Mesenchymal stem cell (in vitro differentiated cells and primary cell): ENCODE measurements around the gene ADCY3.

ENCODE experiments used
- DNase-seq: peaks from one replicate; pipeline ENCODE4 v3.0.0-alpha.2; 2013
- H2AFZ ChIP-seq: one replicate; pipeline ENCODE4 v1.6.1; 2013; ENCODE audit warnings: low read depth, mild to moderate bottlenecking, control low read depth, inconsistent platforms, low read length, moderate library complexity
- H2AK5ac ChIP-seq: 2 replicates; pipeline ENCODE4 v1.6.1; 2013; ENCODE audit warnings: low read length, moderate library complexity, mild to moderate bottlenecking, inconsistent platforms; ENCODE audit not compliant: severe bottlenecking
- H2BK120ac ChIP-seq: one replicate; pipeline ENCODE4 v1.6.1; 2013; ENCODE audit warnings: low read depth, mild to moderate bottlenecking, inconsistent platforms, low read length, moderate library complexity
- H2BK12ac ChIP-seq, 2 experiments: one replicate each; pipeline ENCODE4 v1.6.1; 2013; ENCODE audit warnings: inconsistent platforms in 2 of 2, low read length in 2 of 2, mild to moderate bottlenecking in 2 of 2, moderate library complexity in 2 of 2, control low read depth in 1 of 2
- H2BK15ac ChIP-seq: one replicate; pipeline ENCODE4 v1.6.1; 2013; ENCODE audit warnings: mild to moderate bottlenecking, low read depth, inconsistent platforms; ENCODE audit not compliant: poor library complexity, severe bottlenecking
- H2BK5ac ChIP-seq: 2 replicates; pipeline ENCODE4 v1.6.1; 2013; ENCODE audit warnings: low read depth, mild to moderate bottlenecking, low read length, control low read depth, inconsistent platforms; ENCODE audit not compliant: poor library complexity, severe bottlenecking
- H3K14ac ChIP-seq, 2 experiments: one replicate each; pipeline ENCODE4 v1.6.1; 2013; ENCODE audit warnings: inconsistent platforms in 2 of 2, low read length in 2 of 2, control low read depth in 1 of 2, mild to moderate bottlenecking in 1 of 2, moderate library complexity in 1 of 2
- H3K18ac ChIP-seq, 2 experiments: one replicate each; pipeline ENCODE4 v1.6.1; 2013; ENCODE audit warnings: inconsistent platforms in 2 of 2, low read length in 2 of 2, control low read depth in 1 of 2, low read depth in 1 of 2, mild to moderate bottlenecking in 1 of 2
- H3K23ac ChIP-seq, 2 experiments: one replicate each; pipeline ENCODE4 v1.6.1; 2013; ENCODE audit warnings: inconsistent platforms in 2 of 2, low read length in 2 of 2, mild to moderate bottlenecking in 2 of 2, moderate library complexity in 2 of 2, control low read depth in 1 of 2
- H3K27ac ChIP-seq: 2 replicates; pipeline ENCODE4 v1.5.1; 2013; ENCODE audit warnings: mild to moderate bottlenecking, moderate library complexity, low read length, control low read depth, inconsistent platforms; ENCODE audit not compliant: poor library complexity, severe bottlenecking
- H3K27me3 ChIP-seq, 2 experiments: 2 replicates each; pipeline versions ENCODE4 v1.6.1 to v1.7.0; 2013; ENCODE audit warnings: low read length in 2 of 2, mild to moderate bottlenecking in 2 of 2, moderate library complexity in 2 of 2, control low read depth in 1 of 2, inconsistent platforms in 1 of 2; ENCODE audit not compliant: control insufficient read depth in 1 of 2, insufficient read depth in 1 of 2
- H3K36me3 ChIP-seq, 2 experiments: 2 replicates each; pipeline versions ENCODE4 v1.6.1 to v1.7.0; 2013; ENCODE audit warnings: low read length in 2 of 2, control low read depth in 1 of 2, inconsistent platforms in 1 of 2, low read depth in 1 of 2, mild to moderate bottlenecking in 1 of 2; ENCODE audit not compliant: insufficient read depth in 2 of 2, control insufficient read depth in 1 of 2
- H3K4ac ChIP-seq, 2 experiments: one replicate each; pipeline ENCODE4 v1.6.1; 2013; ENCODE audit warnings: inconsistent platforms in 2 of 2, low read length in 2 of 2, mild to moderate bottlenecking in 2 of 2, moderate library complexity in 2 of 2, control low read depth in 1 of 2, low read depth in 1 of 2
- H3K4me1 ChIP-seq: 2 replicates; pipeline ENCODE4 v1.6.1; 2013; ENCODE audit warnings: low read depth, low read length, control low read depth; ENCODE audit not compliant: control insufficient read depth, insufficient read depth
- H3K4me2 ChIP-seq: 2 replicates; pipeline ENCODE4 v1.6.1; 2013; ENCODE audit warnings: low read length, mild to moderate bottlenecking, inconsistent platforms; ENCODE audit not compliant: poor library complexity, severe bottlenecking
- H3K4me3 ChIP-seq, 2 experiments: 2 replicates each; pipeline versions ENCODE4 v1.5.1 to v1.7.0; 2013; ENCODE audit warnings: low read length in 2 of 2, mild to moderate bottlenecking in 2 of 2, control low read depth in 1 of 2, low read depth in 1 of 2; ENCODE audit not compliant: insufficient read depth in 1 of 2
- H3K79me1 ChIP-seq: replicated peaks from 2 replicates; pipeline ENCODE4 v1.6.1; 2013; ENCODE audit warnings: mild to moderate bottlenecking, control low read depth, low read length, inconsistent platforms; ENCODE audit not compliant: poor library complexity, severe bottlenecking
- H3K9ac ChIP-seq: 2 replicates; pipeline ENCODE4 v1.7.0; 2013; ENCODE audit warnings: mild to moderate bottlenecking, low read length, moderate library complexity
- H3K9me3 ChIP-seq: 2 replicates; pipeline ENCODE4 v1.7.0; 2013; ENCODE audit warnings: mild to moderate bottlenecking, low read length; ENCODE audit not compliant: control insufficient read depth
- H4K8ac ChIP-seq: one replicate; pipeline ENCODE4 v1.6.1; 2013; ENCODE audit warnings: inconsistent platforms, mild to moderate bottlenecking, low read length, moderate library complexity
- H4K91ac ChIP-seq: one replicate; pipeline ENCODE4 v1.6.1; 2013; ENCODE audit warnings: mild to moderate bottlenecking, low read length, inconsistent platforms
- WGBS: methylation state at CpG from one replicate; pipeline ENCODE4 v1.1.7; 2013; ENCODE audit warnings: mixed read lengths; 5-methylcytosine and 5-hydroxymethylcytosine counted together

Gene ADCY3

GRCh38 chr2:24825883-24826772, 93.9 kb downstream of the ADCY3 start:
- no peaks in the 10 kb centered on the region for H3K9me3 ChIP-seq
- no peaks in the 10 kb centered on the region for H3K27me3 ChIP-seq
- H3K23ac ChIP-seq, result no peak overlapping the region
- peaks cover 20% of the 10 kb centered on the region for H3K79me1 ChIP-seq
- no peak overlapping the region for H2BK12ac ChIP-seq
- H2BK5ac ChIP-seq, result no peak overlapping the region
- peak overlapping the region; percentile 55 for H4K91ac ChIP-seq
- H3K9ac ChIP-seq, result no peak overlapping the region
- peak; percentile 69 for DNase-seq
- H3K36me3 ChIP-seq, result peaks cover 19 to 46% of the 10 kb centered on the region in 2 experiments
- WGBS, result 95% methylated on average over 12 of the region's 14 CpGs
- no peak overlapping the region for H2BK15ac ChIP-seq
- no peak overlapping the region for H2AK5ac ChIP-seq
- no peak overlapping the region for H3K4me2 ChIP-seq
- H4K8ac ChIP-seq, result no peak overlapping the region
- peaks cover 29% of the 10 kb centered on the region for H3K4me1 ChIP-seq
- no peak overlapping the region for H3K18ac ChIP-seq
- no peak overlapping the region for H3K4ac ChIP-seq
- no peak overlapping the region for H2AFZ ChIP-seq
- H3K27ac ChIP-seq, result no peak overlapping the region
- H3K14ac ChIP-seq, result peak overlapping the region in 1 of 2 experiments; percentile 47
- no peak overlapping the region for H2BK120ac ChIP-seq
- no peak overlapping the region for H3K4me3 ChIP-seq

- DNase-seq, result no peak
- H2BK15ac ChIP-seq, result no peak overlapping the region
- no peak overlapping the region for H3K9ac ChIP-seq
- H3K27ac ChIP-seq, result no peak overlapping the region
- peaks cover 22% of the 10 kb centered on the region for H3K79me1 ChIP-seq
- no peak overlapping the region for H2BK12ac ChIP-seq
- WGBS, result 91% methylated on average over 8 of the region's 16 CpGs
- H3K18ac ChIP-seq, result no peak overlapping the region
- H3K4me2 ChIP-seq, result no peak overlapping the region
- H2AK5ac ChIP-seq, result no peak overlapping the region
- H2BK5ac ChIP-seq, result no peak overlapping the region
- no peak overlapping the region for H3K14ac ChIP-seq
- H4K8ac ChIP-seq, result no peak overlapping the region
- peaks cover 23 to 51% of the 10 kb centered on the region in 2 experiments for H3K36me3 ChIP-seq
- H2AFZ ChIP-seq, result no peak overlapping the region
- no peaks in the 10 kb centered on the region for H3K27me3 ChIP-seq
- H3K4me3 ChIP-seq, result no peak overlapping the region
- no peak overlapping the region for H2BK120ac ChIP-seq
- H4K91ac ChIP-seq, result no peak overlapping the region
- H3K9me3 ChIP-seq, result no peaks in the 10 kb centered on the region
- H3K23ac ChIP-seq, result no peak overlapping the region
- H3K4me1 ChIP-seq, result peaks cover 30% of the 10 kb centered on the region
- no peak overlapping the region for H3K4ac ChIP-seq
These were observed 94.8 kb downstream of the ADCY3 start for GRCh38 chr2:24824966-24825882.

GRCh38 chr2:24824071-24824588, 95.9 kb downstream of the ADCY3 start:
- H3K36me3 ChIP-seq, result peaks cover 33 to 61% of the 10 kb centered on the region in 2 experiments
- H2BK5ac ChIP-seq, result no peak overlapping the region
- no peak overlapping the region for H3K18ac ChIP-seq
- no peak overlapping the region for H3K14ac ChIP-seq
- no peak overlapping the region for H2BK120ac ChIP-seq
- H3K4me2 ChIP-seq, result no peak overlapping the region
- peaks cover 26% of the 10 kb centered on the region for H3K79me1 ChIP-seq
- no peak overlapping the region for H4K8ac ChIP-seq
- H3K4me3 ChIP-seq, result no peak overlapping the region
- no peak overlapping the region for H3K23ac ChIP-seq
- H2BK15ac ChIP-seq, result no peak overlapping the region
- H3K4me1 ChIP-seq, result peaks cover 30% of the 10 kb centered on the region
- no peak overlapping the region for H3K27ac ChIP-seq
- no peaks in the 10 kb centered on the region for H3K27me3 ChIP-seq
- 98% methylated on average over 14 of the region's 14 CpGs for WGBS
- H3K9me3 ChIP-seq, result no peaks in the 10 kb centered on the region
- H3K9ac ChIP-seq, result no peak overlapping the region
- no peak for DNase-seq
- H2AFZ ChIP-seq, result no peak overlapping the region
- no peak overlapping the region for H3K4ac ChIP-seq
- H4K91ac ChIP-seq, result no peak overlapping the region
- no peak overlapping the region for H2BK12ac ChIP-seq
- no peak overlapping the region for H2AK5ac ChIP-seq
